Measurements from ENCODE around the gene CDC42SE1. TPM values are rescaled to one million over a fixed set of nuclear protein-coding genes. Genes with fewer than 3 reads are reported as not detected.

Gene CDC42SE1
- total and polyA plus RNA-seq, 9 of the 15 experiments (the other 6 are each of a cell fraction or from before 2014, with no cell fraction given) = 78.1 to 189 (median 114) TPM

DNA sequence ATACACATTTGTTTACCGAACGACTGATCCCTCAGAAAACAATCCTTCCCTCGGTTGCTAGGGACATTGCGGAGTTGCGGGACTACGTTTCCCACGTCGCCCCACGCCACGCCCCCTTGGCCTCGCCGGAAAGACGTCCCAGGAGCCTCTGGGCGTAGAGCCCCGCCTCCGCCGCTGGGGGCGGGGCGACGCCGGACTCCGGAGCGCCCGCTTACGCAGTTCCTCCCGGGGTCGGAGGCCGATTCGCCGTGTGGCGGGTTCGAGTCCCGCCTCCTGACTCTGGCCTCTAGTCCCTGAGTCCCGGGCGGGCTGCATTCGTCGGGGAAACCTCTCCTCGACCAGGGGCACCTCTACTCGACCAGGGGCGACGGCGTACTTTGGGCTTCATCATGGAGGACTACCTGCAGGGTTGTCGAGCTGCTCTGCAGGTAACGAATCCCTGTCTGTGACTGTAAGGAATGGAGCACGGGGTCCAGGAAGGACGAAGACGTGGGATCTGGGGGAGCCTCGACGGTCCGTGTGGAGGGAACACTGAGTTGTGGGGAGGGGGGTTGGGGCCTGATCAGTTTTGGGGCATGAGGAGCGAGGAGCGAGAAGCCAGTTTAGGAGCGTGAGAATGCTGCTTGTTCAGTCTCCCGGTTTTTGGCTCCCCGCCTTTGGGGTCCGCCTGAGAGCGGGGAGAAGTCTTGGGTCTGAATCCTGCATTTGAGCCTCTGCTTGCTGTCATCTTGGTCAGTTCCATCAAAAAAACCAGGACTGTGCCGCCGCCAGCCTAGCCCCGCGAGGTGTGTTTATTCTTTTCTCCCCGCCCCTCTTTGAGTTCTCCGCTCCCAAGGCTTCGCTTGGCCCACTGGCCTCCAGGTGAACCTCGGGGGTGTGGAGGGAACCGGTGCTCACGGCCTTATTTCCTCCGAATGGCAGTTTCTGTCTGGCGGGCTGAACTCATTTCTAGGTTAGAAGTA is 50.9 kb downstream of the CDC42SE1 start, which contains the start of gene PRUNE1 (continued):
- TF ChIP-seq, protein P1, sequence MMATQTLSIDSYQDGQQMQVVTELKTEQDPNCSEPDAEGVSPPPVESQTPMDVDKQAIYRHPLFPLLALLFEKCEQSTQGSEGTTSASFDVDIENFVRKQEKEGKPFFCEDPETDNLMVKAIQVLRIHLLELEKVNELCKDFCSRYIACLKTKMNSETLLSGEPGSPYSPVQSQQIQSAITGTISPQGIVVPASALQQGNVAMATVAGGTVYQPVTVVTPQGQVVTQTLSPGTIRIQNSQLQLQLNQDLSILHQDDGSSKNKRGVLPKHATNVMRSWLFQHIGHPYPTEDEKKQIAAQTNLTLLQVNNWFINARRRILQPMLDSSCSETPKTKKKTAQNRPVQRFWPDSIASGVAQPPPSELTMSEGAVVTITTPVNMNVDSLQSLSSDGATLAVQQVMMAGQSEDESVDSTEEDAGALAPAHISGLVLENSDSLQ (IDR thresholded peaks at IDR 0.05) = no peak
- TF ChIP-seq PCBP2 (IDR thresholded peaks at IDR 0.05; ENCODE audit: low read depth, low read length, poor library complexity, severe bottlenecking) (no peak), HDGF (IDR thresholded peaks at IDR 0.05) (peak; percentile 86), POU5F1 (IDR thresholded peaks at IDR 0.05; ENCODE audit: borderline replicate concordance, low read depth, low read length, partially characterized antibody) (no peak), SMARCA5 (IDR thresholded peaks at IDR 0.05) (peak; percentile 66; the same call in 1 of the 2 replicates), PTBP1 (IDR thresholded peaks at IDR 0.05; ENCODE audit: low read depth, low read length) (no peak), CREBBP (IDR thresholded peaks at IDR 0.05; ENCODE audit: low read depth, low read length) (no peak), RFX1 (IDR thresholded peaks at IDR 0.05) (peak; percentile 86), FOXK1 (CRISPR knock-in tag; IDR thresholded peaks at IDR 0.05; ENCODE audit: borderline replicate concordance) (no peak; the same call in 1 of the 2 replicates), ZNF586 (CRISPR knock-in tag; conservative IDR thresholded peaks at IDR 0.05) (no peak), TCFL5 (CRISPR knock-in tag; conservative IDR thresholded peaks at IDR 0.05) (no peak), NFIC (IDR thresholded peaks at IDR 0.05) (peak; percentile 71), EZH2 (IDR thresholded peaks at IDR 0.05; ENCODE audit: borderline replicate concordance, low read depth, low read length) (no peak), SP1 (CRISPR knock-in tag; IDR thresholded peaks at IDR 0.05) (peak; percentile 96), PHF20 (IDR thresholded peaks at IDR 0.05; ENCODE audit: partially characterized antibody) (no peak), NCOA1 (IDR thresholded peaks at IDR 0.05; ENCODE audit: low read depth) (no peak)
- TF ChIP-seq, protein P2, sequence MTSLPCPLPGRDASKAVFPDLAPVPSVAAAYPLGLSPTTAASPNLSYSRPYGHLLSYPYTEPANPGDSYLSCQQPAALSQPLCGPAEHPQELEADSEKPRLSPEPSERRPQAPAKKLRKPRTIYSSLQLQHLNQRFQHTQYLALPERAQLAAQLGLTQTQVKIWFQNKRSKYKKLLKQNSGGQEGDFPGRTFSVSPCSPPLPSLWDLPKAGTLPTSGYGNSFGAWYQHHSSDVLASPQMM (CRISPR knock-in tag; IDR thresholded peaks at IDR 0.05) = no peak
- TF ChIP-seq, protein P3, sequence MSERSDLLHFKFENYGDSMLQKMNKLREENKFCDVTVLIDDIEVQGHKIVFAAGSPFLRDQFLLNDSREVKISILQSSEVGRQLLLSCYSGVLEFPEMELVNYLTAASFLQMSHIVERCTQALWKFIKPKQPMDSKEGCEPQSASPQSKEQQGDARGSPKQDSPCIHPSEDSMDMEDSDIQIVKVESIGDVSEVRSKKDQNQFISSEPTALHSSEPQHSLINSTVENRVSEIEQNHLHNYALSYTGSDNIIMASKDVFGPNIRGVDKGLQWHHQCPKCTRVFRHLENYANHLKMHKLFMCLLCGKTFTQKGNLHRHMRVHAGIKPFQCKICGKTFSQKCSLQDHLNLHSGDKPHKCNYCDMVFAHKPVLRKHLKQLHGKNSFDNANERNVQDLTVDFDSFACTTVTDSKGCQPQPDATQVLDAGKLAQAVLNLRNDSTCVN (CRISPR knock-in tag; IDR thresholded peaks at IDR 0.05) = no peak
- TF ChIP-seq, protein P4, sequence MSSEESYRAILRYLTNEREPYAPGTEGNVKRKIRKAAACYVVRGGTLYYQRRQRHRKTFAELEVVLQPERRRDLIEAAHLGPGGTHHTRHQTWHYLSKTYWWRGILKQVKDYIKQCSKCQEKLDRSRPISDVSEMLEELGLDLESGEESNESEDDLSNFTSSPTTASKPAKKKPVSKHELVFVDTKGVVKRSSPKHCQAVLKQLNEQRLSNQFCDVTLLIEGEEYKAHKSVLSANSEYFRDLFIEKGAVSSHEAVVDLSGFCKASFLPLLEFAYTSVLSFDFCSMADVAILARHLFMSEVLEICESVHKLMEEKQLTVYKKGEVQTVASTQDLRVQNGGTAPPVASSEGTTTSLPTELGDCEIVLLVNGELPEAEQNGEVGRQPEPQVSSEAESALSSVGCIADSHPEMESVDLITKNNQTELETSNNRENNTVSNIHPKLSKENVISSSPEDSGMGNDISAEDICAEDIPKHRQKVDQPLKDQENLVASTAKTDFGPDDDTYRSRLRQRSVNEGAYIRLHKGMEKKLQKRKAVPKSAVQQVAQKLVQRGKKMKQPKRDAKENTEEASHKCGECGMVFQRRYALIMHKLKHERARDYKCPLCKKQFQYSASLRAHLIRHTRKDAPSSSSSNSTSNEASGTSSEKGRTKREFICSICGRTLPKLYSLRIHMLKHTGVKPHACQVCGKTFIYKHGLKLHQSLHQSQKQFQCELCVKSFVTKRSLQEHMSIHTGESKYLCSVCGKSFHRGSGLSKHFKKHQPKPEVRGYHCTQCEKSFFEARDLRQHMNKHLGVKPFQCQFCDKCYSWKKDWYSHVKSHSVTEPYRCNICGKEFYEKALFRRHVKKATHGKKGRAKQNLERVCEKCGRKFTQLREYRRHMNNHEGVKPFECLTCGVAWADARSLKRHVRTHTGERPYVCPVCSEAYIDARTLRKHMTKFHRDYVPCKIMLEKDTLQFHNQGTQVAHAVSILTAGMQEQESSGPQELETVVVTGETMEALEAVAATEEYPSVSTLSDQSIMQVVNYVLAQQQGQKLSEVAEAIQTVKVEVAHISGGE (CRISPR knock-in tag; IDR thresholded peaks at IDR 0.05) = no peak; a peak in 1 of 6 replicates
- TF ChIP-seq, protein P5, sequence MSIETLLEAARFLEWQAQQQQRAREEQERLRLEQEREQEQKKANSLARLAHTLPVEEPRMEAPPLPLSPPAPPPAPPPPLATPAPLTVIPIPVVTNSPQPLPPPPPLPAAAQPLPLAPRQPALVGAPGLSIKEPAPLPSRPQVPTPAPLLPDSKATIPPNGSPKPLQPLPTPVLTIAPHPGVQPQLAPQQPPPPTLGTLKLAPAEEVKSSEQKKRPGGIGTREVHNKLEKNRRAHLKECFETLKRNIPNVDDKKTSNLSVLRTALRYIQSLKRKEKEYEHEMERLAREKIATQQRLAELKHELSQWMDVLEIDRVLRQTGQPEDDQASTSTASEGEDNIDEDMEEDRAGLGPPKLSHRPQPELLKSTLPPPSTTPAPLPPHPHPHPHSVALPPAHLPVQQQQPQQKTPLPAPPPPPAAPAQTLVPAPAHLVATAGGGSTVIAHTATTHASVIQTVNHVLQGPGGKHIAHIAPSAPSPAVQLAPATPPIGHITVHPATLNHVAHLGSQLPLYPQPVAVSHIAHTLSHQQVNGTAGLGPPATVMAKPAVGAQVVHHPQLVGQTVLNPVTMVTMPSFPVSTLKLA (conservative IDR thresholded peaks at IDR 0.05) = peak; percentile 2 to 40; a peak in 2 of 4 replicates

All from K562 (cell line).